HCT116 (cell line): ENCODE measurements around the gene ENTPD6. TPM values are rescaled to one million over a fixed set of nuclear protein-coding genes. Genes with fewer than 3 reads are reported as not detected.

Experiments
- ATAC-seq: fragments of 200-7000 bp; cut with Tn5 transposase; 2 replicates; pipeline ENCODE4 v1.9.1; 2020; ENCODE audit warnings: mild to moderate bottlenecking, moderate library complexity
- BruUV-seq: library from RNA; stranded (reverse); fragments of 400-500 nt; replicated peaks from 2 replicates; lab custom pipeline; 2021; lab: Mats Ljungman, UMichigan
- CTCF ChIA-PET: fragments of 300-600 bp; sonication (Branson Sonifier 250); formaldehyde crosslinking; loops from one replicate; lab custom pipeline; 2021; ENCODE audit warnings: antibody characterized with exemption; lab: Charles Lee
- POLR2A ChIA-PET: fragments of 300-600, 350-600 bp; sonication (Branson Sonifier 250); formaldehyde crosslinking; loops from one replicate; lab custom pipeline; 2021; ENCODE audit warnings: antibody characterized with exemption; lab: Charles Lee
- RAD21 ChIA-PET, 2 experiments: fragments of 300-600 bp; sonication (Branson Sonifier 250); formaldehyde crosslinking; loops; one replicate each; lab custom pipeline; 2023; ENCODE audit warnings: low total read pairs in 2 of 2; ENCODE audit not compliant: uncharacterized antibody in 2 of 2, unreplicated experiment in 2 of 2, low non-redundant PET in 1 of 2; lab: Charles Lee
- DNase-seq: peaks from one replicate; pipeline ENCODE4 v3.0.0-alpha.2; 2010; ENCODE audit warnings: low read depth, low spot score
- H2AFZ ChIP-seq: fragments of 200-600 bp; shearing (Covaris generic), sonication (generic); 2 replicates; pipeline ENCODE4 v1.6.1; 2017; ENCODE audit warnings: low read depth, mixed run types, mixed read lengths, antibody characterized with exemption, low read length; ENCODE audit not compliant: poor library complexity, severe bottlenecking
- H3K27ac ChIP-seq: 2 replicates; pipeline ENCODE4 v1.5.1; 2012; ENCODE audit warnings: low read depth, low read length
- H3K27me3 ChIP-seq: fragments of 200-600 bp; sonication (generic); 2 replicates; pipeline ENCODE4 v1.6.1; 2016; ENCODE audit warnings: mixed run types, low read length, mixed read lengths; ENCODE audit not compliant: insufficient read depth
- H3K36me3 ChIP-seq, 2 experiments: fragments of 200-500 bp in 1 of 2; fragments of 200-600 bp in 1 of 2; sonication (Bioruptor generic) in 1 of 2; sonication (generic) in 1 of 2; 2 replicates each; pipeline versions ENCODE4 v1.5.1 to v1.6.1; 2014 to 2016; ENCODE audit warnings: low read length in 2 of 2, inconsistent platforms in 1 of 2, mixed read lengths in 1 of 2, mixed run types in 1 of 2; ENCODE audit not compliant: insufficient read depth in 2 of 2, control insufficient read depth in 1 of 2
- H3K4me1 ChIP-seq, 2 experiments: fragments of 200-600 bp in 1 of 2; sonication (generic) in 1 of 2; 2 replicates each; pipeline versions ENCODE4 v1.5.1 to v1.6.1; 2012 to 2017; ENCODE audit warnings: low read length in 2 of 2, inconsistent platforms in 1 of 2, mild to moderate bottlenecking in 1 of 2, mixed read lengths in 1 of 2, mixed run types in 1 of 2, moderate library complexity in 1 of 2; ENCODE audit not compliant: insufficient read depth in 2 of 2, control insufficient read depth in 1 of 2
- H3K4me2 ChIP-seq: fragments of 200-600 bp; sonication (generic); 2 replicates; pipeline ENCODE4 v1.6.1; 2017; ENCODE audit warnings: mixed run types, low read length, mixed read lengths
- H3K4me3 ChIP-seq, 2 experiments: fragments of 200-600 bp in 1 of 2; sonication (generic) in 1 of 2; replicated peaks in 1 of 2; 2 replicates each; pipeline ENCODE4 v1.5.1; 2011 to 2016; ENCODE audit warnings: low read length in 2 of 2, control low read depth in 1 of 2, low read depth in 1 of 2, mild to moderate bottlenecking in 1 of 2, mixed read lengths in 1 of 2, mixed run types in 1 of 2
- H3K79me2 ChIP-seq: fragments of 200-600 bp; sonication (generic); 2 replicates; pipeline ENCODE4 v1.6.1; 2017; ENCODE audit warnings: mild to moderate bottlenecking, mixed run types, low read length, moderate library complexity, mixed read lengths; ENCODE audit not compliant: insufficient read depth
- H3K9ac ChIP-seq: fragments of 200-600 bp; sonication (generic); 2 replicates; pipeline ENCODE4 v1.6.1; 2016; ENCODE audit warnings: low read length, mixed read lengths
- H3K9me2 ChIP-seq: fragments of 200-600 bp; sonication (generic), shearing (Covaris generic); 2 replicates; pipeline ENCODE4 v1.6.1; 2017; ENCODE audit warnings: mixed run types, mild to moderate bottlenecking, moderate library complexity; ENCODE audit not compliant: insufficient read depth
- H3K9me3 ChIP-seq, 2 experiments: fragments of 200-500 bp in 1 of 2; fragments of 200-600 bp in 1 of 2; sonication (Bioruptor generic) in 1 of 2; sonication (generic) in 1 of 2; 2 replicates each; pipeline ENCODE4 v1.6.1; 2014 to 2017; ENCODE audit warnings: low read length in 2 of 2, mixed read lengths in 2 of 2, inconsistent platforms in 1 of 2, low read depth in 1 of 2, mild to moderate bottlenecking in 1 of 2, mixed run types in 1 of 2, moderate library complexity in 1 of 2; ENCODE audit not compliant: control insufficient read depth in 1 of 2, insufficient read depth in 1 of 2
- H4K20me1 ChIP-seq: fragments of 200-600 bp; sonication (generic), shearing (Covaris generic); 2 replicates; pipeline ENCODE4 v1.6.1; 2017; ENCODE audit warnings: mixed run types, mild to moderate bottlenecking, moderate library complexity; ENCODE audit not compliant: insufficient read depth
- ATF3 ChIP-seq: IDR thresholded peaks from 2 replicates; pipeline ENCODE4 v1.6.1; 2012
- CBX3 ChIP-seq: IDR thresholded peaks from 2 replicates; pipeline ENCODE4 v1.6.1; 2012; ENCODE audit warnings: low read depth
- CEBPB ChIP-seq: IDR thresholded peaks from 2 replicates; pipeline ENCODE4 v1.6.1; 2012; ENCODE audit warnings: low read depth
- CTCF ChIP-seq, 3 experiments: fragments of 200-600 bp in 1 of 3; sonication (generic) in 1 of 3; IDR thresholded peaks in 2 of 3; conservative IDR thresholded peaks in 1 of 3; 2 replicates each; pipeline ENCODE4 v1.5.1; 2012 to 2017; ENCODE audit warnings: low read depth in 2 of 3, low read length in 2 of 3, antibody characterized with exemption in 1 of 3, borderline replicate concordance in 1 of 3, control low read depth in 1 of 3, mild to moderate bottlenecking in 1 of 3, mixed read lengths in 1 of 3, mixed run types in 1 of 3, moderate library complexity in 1 of 3; ENCODE audit not compliant: insufficient read depth in 1 of 3
- ELF1 ChIP-seq: IDR thresholded peaks from 2 replicates; pipeline ENCODE4 v1.6.1; 2012; ENCODE audit warnings: low read depth, borderline replicate concordance
- EZH2 ChIP-seq: fragments of 200-600 bp; sonication (generic); IDR thresholded peaks from 2 replicates; pipeline ENCODE4 v1.6.1; 2017; ENCODE audit warnings: antibody characterized with exemption, mixed run types
- EZH2phosphoT487 ChIP-seq: fragments of 200-600 bp; IDR thresholded peaks from 2 replicates; pipeline ENCODE4 v1.6.1; 2018; ENCODE audit warnings: antibody characterized with exemption, borderline replicate concordance
- FOSL1 ChIP-seq: IDR thresholded peaks from 2 replicates; pipeline ENCODE4 v1.6.1; 2012; ENCODE audit warnings: low read depth
- JUND ChIP-seq: IDR thresholded peaks from 2 replicates; pipeline ENCODE4 v1.6.1; 2012
- MAX ChIP-seq: IDR thresholded peaks from 2 replicates; pipeline ENCODE4 v1.6.1; 2012
- POLR2A ChIP-seq: IDR thresholded peaks from 2 replicates; pipeline ENCODE4 v1.7.0; 2011; ENCODE audit warnings: borderline replicate concordance; ENCODE audit not compliant: insufficient read depth, insufficient read length; ENCODE audit errors: extremely low read depth
- RAD21 ChIP-seq: IDR thresholded peaks from 2 replicates; pipeline ENCODE4 v1.6.1; 2012; ENCODE audit warnings: low read depth, mild to moderate bottlenecking
- SP1 ChIP-seq: IDR thresholded peaks from 2 replicates; pipeline ENCODE4 v1.6.1; 2012; ENCODE audit warnings: low read depth
- YY1 ChIP-seq: IDR thresholded peaks from 2 replicates; pipeline ENCODE4 v1.6.1; 2011; ENCODE audit warnings: low read length, low read depth, moderate library complexity, mild to moderate bottlenecking; ENCODE audit not compliant: insufficient replicate concordance; ENCODE audit errors: extremely low read depth
- ZBTB33 ChIP-seq: IDR thresholded peaks from 2 replicates; pipeline ENCODE4 v1.6.1; 2011; ENCODE audit warnings: mild to moderate bottlenecking, low read length, moderate library complexity; ENCODE audit not compliant: insufficient replicate concordance; ENCODE audit errors: extremely low read depth
- ZFX ChIP-seq: fragments of 450-650 bp; IDR thresholded peaks from 2 replicates; pipeline ENCODE4 v1.6.1; 2017
- intact Hi-C: fragments of 100-400 bp; cut with micrococcal nuclease; formaldehyde crosslinking; loops from 2 replicates; pipeline ENCODE4 v1.10.0; 2022
- total RNA-seq: library from RNA; stranded (reverse); gene quantifications from one replicate; pipeline ENCODE4 v1.2.1, GENCODE V29; 2021; ENCODE audit not compliant: unreplicated experiment

Gene ENTPD6
- total RNA-seq, 1 experiment from 2014 or later, result 89.2 TPM

- Histone ChIP-seq H3K9ac (no peak overlapping the region), H3K79me2 (no peaks in the 10 kb centered on the region; the same call in 1 of the 2 replicates), H3K4me3 (no peak overlapping the region), H3K27ac (no peak overlapping the region), H3K36me3 (peaks cover 2 to 9% of the 10 kb centered on the region in 2 experiments; a peak in 2 of 4 replicates), H3K9me3 (no peaks in the 10 kb centered on the region), H2AFZ (no peak overlapping the region), H3K9me2 (no peaks in the 10 kb centered on the region), H3K27me3 (no peaks in the 10 kb centered on the region), H4K20me1 (0 out of 2 replicates have a peak, but pooled peaks cover 5% of the 10 kb centered on the region), H3K4me1 (no peaks in the 10 kb centered on the region), H3K4me2 (no peak overlapping the region)
- CTCF ChIA-PET, result no interaction called here
- DNase-seq (no peak), ATAC-seq (no peak)
- RAD21 ChIA-PET, result no interaction called here
- BruUV-seq, result no TSS peak
- TF ChIP-seq FOSL1, result no peak
- no peak for TF ChIP-seq JUND
- TF ChIP-seq MAX, result no peak
- TF ChIP-seq CBX3, result no peak
- intact Hi-C loops, result loop anchor here (10.0 kb wide), 1 partner anchor 56 kb away; no protein-coding TSS in a partner anchor
- POLR2A ChIA-PET, result no interaction called here
Measured at GRCh38 chr20:25269057-25269832, 73.7 kb downstream of the ENTPD6 start.

- H3K36me3 ChIP-seq, result peaks cover 2 to 9% of the 10 kb centered on the region in 2 experiments; a peak in 2 of 4 replicates
- TF ChIP-seq MAX (no peak), EZH2phosphoT487 (no peak), CTCF (IDR thresholded peaks at IDR 0.05 in 2 of 3, conservative IDR thresholded peaks at IDR 0.05 in 1 of 3; ENCODE audit: borderline replicate concordance in 1 of 3, insufficient read depth in 1 of 3, low read depth in 2 of 3, low read length in 2 of 3) (no peak), ZBTB33 (no peak), YY1 (no peak), FOSL1 (no peak), POLR2A (no peak), SP1 (no peak), ELF1 (no peak), RAD21 (no peak), ATF3 (no peak), ZFX (no peak), EZH2 (no peak), CEBPB (no peak)
Measured at GRCh38 chr20:25269833-25270170, 74.3 kb downstream of the ENTPD6 start.

More at GRCh38 chr20:25269833-25270170, 74.3 kb downstream of the ENTPD6 start:
- no TSS peak for BruUV-seq
- Histone ChIP-seq H3K4me2 (no peak overlapping the region), H2AFZ (no peak overlapping the region), H3K27ac (no peak overlapping the region), H4K20me1 (0 out of 2 replicates have a peak, but pooled peaks cover 5% of the 10 kb centered on the region), H3K4me1 (no peaks in the 10 kb centered on the region), H3K9me3 (no peaks in the 10 kb centered on the region), H3K79me2 (no peaks in the 10 kb centered on the region; the same call in 1 of the 2 replicates), H3K4me3 (no peak overlapping the region), H3K27me3 (no peaks in the 10 kb centered on the region), H3K9ac (no peak overlapping the region), H3K9me2 (no peaks in the 10 kb centered on the region)
- POLR2A ChIA-PET, result no interaction called here
- no peak for DNase-seq
- CTCF ChIA-PET, result no interaction called here
- no peak for ATAC-seq
- RAD21 ChIA-PET, result no interaction called here
- intact Hi-C loops, result loop anchor here (10.0 kb wide), 1 partner anchor 55 kb away; no protein-coding TSS in a partner anchor
